Astrocyte of the cerebellum (primary cell): Measurements from ENCODE around the gene ZBTB37.
"Not testable (repeated sequence)": the region's sequence is repeated elsewhere in the genome, so short reads cannot be mapped to it uniquely, and the experiment has no call there.

Source experiments
- DNase-seq: peaks from one replicate; pipeline ENCODE4 v3.0.0-alpha.2; 2011; ENCODE audit warnings: low read depth
- H3K4me3 ChIP-seq: 2 replicates; pipeline ENCODE4 v1.5.1; 2011; ENCODE audit warnings: mild to moderate bottlenecking, low read depth, low read length, moderate library complexity
- CTCF ChIP-seq: IDR thresholded peaks from 2 replicates; pipeline ENCODE4 v1.5.1; 2012; ENCODE audit warnings: low read length, low read depth, moderate library complexity, mild to moderate bottlenecking; ENCODE audit errors: missing control alignments
- in situ Hi-C: cut with HindIII; loops from 2 replicates; pipeline ENCODE4 v1.10.0; 2017; ENCODE audit warnings: low sequenced_read_pairs

Gene ZBTB37

GRCh38 chr1:173832748-173833147 is 35.4 kb upstream of the ZBTB37 start:
- TF ChIP-seq CTCF, result no peak
- no peak for DNase-seq
- in situ Hi-C loops, result no loop called here
- H3K4me3 ChIP-seq, result no peak overlapping the region

GRCh38 chr1:173852105-173852504 is 16.1 kb upstream of the ZBTB37 start:
- in situ Hi-C loops, result no loop called here
- no peak for DNase-seq
- no peak overlapping the region for H3K4me3 ChIP-seq
- no peak for TF ChIP-seq CTCF

GRCh38 chr1:173853074-173853473 is 15.1 kb upstream of the ZBTB37 start:
- no peak for DNase-seq

GRCh38 chr1:173856014-173856413 is 12.2 kb upstream of the ZBTB37 start:
- in situ Hi-C loops, result no loop called here

More at GRCh38 chr1:173853074-173853473, 15.1 kb upstream of the ZBTB37 start:
- in situ Hi-C loops, result no loop called here
- H3K4me3 ChIP-seq, result no peak overlapping the region
- no peak for TF ChIP-seq CTCF

GRCh38 chr1:173856903-173857302 is 11.3 kb upstream of the ZBTB37 start:
- in situ Hi-C loops, result no loop called here
- DNase-seq, result no peak
- H3K4me3 ChIP-seq, result no peak overlapping the region
- no peak for TF ChIP-seq CTCF

More at GRCh38 chr1:173856014-173856413, 12.2 kb upstream of the ZBTB37 start:
- H3K4me3 ChIP-seq, result no peak overlapping the region
- DNase-seq, result no peak
- TF ChIP-seq CTCF, result no peak

- no peak for DNase-seq
- H3K4me3 ChIP-seq, result no peak overlapping the region
- in situ Hi-C loops, result no loop called here
- TF ChIP-seq CTCF, result no peak
Measured at GRCh38 chr1:173857363-173857917, 10.7 kb upstream of the ZBTB37 start.

- in situ Hi-C loops, DNase-seq, H3K4me3 ChIP-seq: not testable (repeated sequence)
Measured at GRCh38 chr1:173859547-173859946, 8.6 kb upstream of the ZBTB37 start.
